CD14-positive monocyte (primary cell): ENCODE results near the gene SERPINB8. TPM values are rescaled to one million over a fixed set of nuclear protein-coding genes. Genes with fewer than 3 reads are reported as not detected.
A peak's percentile ranks its signal among the peaks of the same experiment; 100 is the strongest.

Experiments
- DNase-seq, 3 donors: peaks; one replicate each; pipeline ENCODE4 v3.0.0-alpha.2; 2011 to 2022
- H2AFZ ChIP-seq: 2 replicates; pipeline ENCODE4 v1.6.0; 2012; ENCODE audit warnings: mild to moderate bottlenecking, low read depth, low read length, inconsistent platforms; ENCODE audit not compliant: insufficient read depth, poor library complexity, severe bottlenecking
- H3K27ac ChIP-seq, 2 donors: 1 replicate in 1 of 2; 2 replicates in 1 of 2; pipeline ENCODE4 v1.5.1; 2012 to 2013; ENCODE audit warnings: low read length in 2 of 2, control low read depth in 1 of 2, inconsistent platforms in 1 of 2, low read depth in 1 of 2, mild to moderate bottlenecking in 1 of 2
- H3K27me3 ChIP-seq, 2 donors: one replicate each; pipeline versions ENCODE4 v1.6.0 to v1.6.1; 2011 to 2013; ENCODE audit warnings: low read length in 2 of 2; ENCODE audit not compliant: control insufficient read depth in 2 of 2, insufficient read depth in 2 of 2
- H3K36me3 ChIP-seq, 2 donors: replicated peaks in 1 of 2; 1 replicate in 1 of 2; 2 replicates in 1 of 2; pipeline versions ENCODE4 v1.5.1 to v1.6.1; 2012 to 2013; ENCODE audit warnings: low read length in 2 of 2, control low read depth in 1 of 2, inconsistent platforms in 1 of 2, mild to moderate bottlenecking in 1 of 2; ENCODE audit not compliant: insufficient read depth in 2 of 2, control insufficient read depth in 1 of 2
- H3K4me1 ChIP-seq, 2 donors: 1 replicate in 1 of 2; 2 replicates in 1 of 2; pipeline versions ENCODE4 v1.5.1 to v1.6.1; 2012 to 2013; ENCODE audit warnings: low read length in 2 of 2, control low read depth in 1 of 2, inconsistent platforms in 1 of 2, mild to moderate bottlenecking in 1 of 2, moderate library complexity in 1 of 2; ENCODE audit not compliant: insufficient read depth in 2 of 2, control insufficient read depth in 1 of 2
- H3K4me2 ChIP-seq: replicated peaks from 2 replicates; pipeline ENCODE3; 2012; ENCODE audit warnings: low read length, moderate library complexity, mild to moderate bottlenecking; ENCODE audit not compliant: poor library complexity, severe bottlenecking; ENCODE audit errors: extremely low read depth
- H3K4me3 ChIP-seq, 3 experiments: fragments of 200-600 bp in 1 of 3; sonication (generic) in 1 of 3; replicated peaks in 1 of 3; 1 replicate in 2 of 3; 2 replicates in 1 of 3; pipeline ENCODE4 v1.5.1; 2011 to 2013; ENCODE audit warnings: low read length in 3 of 3, mild to moderate bottlenecking in 3 of 3, control low read depth in 2 of 3, low read depth in 2 of 3, inconsistent platforms in 1 of 3, moderate library complexity in 1 of 3
- H3K79me2 ChIP-seq: 2 replicates; pipeline ENCODE4 v1.6.0; 2012; ENCODE audit warnings: mild to moderate bottlenecking, control low read depth, inconsistent platforms, low read length, moderate library complexity; ENCODE audit not compliant: insufficient read depth
- H3K9ac ChIP-seq: 2 replicates; pipeline ENCODE4 v1.6.0; 2017; ENCODE audit warnings: low read length, mild to moderate bottlenecking; ENCODE audit not compliant: insufficient read depth, poor library complexity, severe bottlenecking
- H3K9me3 ChIP-seq, 2 donors: replicated peaks in 1 of 2; 1 replicate in 1 of 2; 2 replicates in 1 of 2; pipeline versions ENCODE4 v1.5.1 to v1.6.1; 2012 to 2013; ENCODE audit warnings: low read length in 2 of 2, control low read depth in 1 of 2; ENCODE audit not compliant: control insufficient read depth in 1 of 2, insufficient read depth in 1 of 2
- H4K20me1 ChIP-seq: 2 replicates; pipeline ENCODE4 v1.6.0; 2012; ENCODE audit warnings: mild to moderate bottlenecking, low read length, control low read depth, moderate library complexity; ENCODE audit not compliant: insufficient read depth
- H3K27ac Mint-ChIP-seq, 7 donors: one replicate each; pipeline ENCODE4 v1.8.0; 2020; ENCODE audit warnings: mild to moderate bottlenecking in 7 of 7, mixed read lengths in 7 of 7, moderate library complexity in 6 of 7, inconsistent platforms in 2 of 7
- H3K27me3 Mint-ChIP-seq, 3 donors: one replicate each; pipeline ENCODE4 v1.8.0; 2021 to 2022; ENCODE audit warnings: low read depth in 3 of 3, mild to moderate bottlenecking in 3 of 3, mixed read lengths in 3 of 3, moderate library complexity in 3 of 3, inconsistent platforms in 1 of 3
- H3K36me3 Mint-ChIP-seq, 2 donors: one replicate each; pipeline ENCODE4 v1.8.0; 2020; ENCODE audit warnings: mixed read lengths in 2 of 2, inconsistent platforms in 1 of 2, mild to moderate bottlenecking in 1 of 2
- H3K4me1 Mint-ChIP-seq: one replicate; pipeline ENCODE4 v1.8.0; 2020; ENCODE audit warnings: mild to moderate bottlenecking, mixed read lengths
- H3K4me3 Mint-ChIP-seq, 2 donors: one replicate each; pipeline ENCODE4 v1.8.0; 2020; ENCODE audit warnings: mild to moderate bottlenecking in 2 of 2, mixed read lengths in 2 of 2, moderate library complexity in 1 of 2
- H3K9me3 Mint-ChIP-seq, 7 donors: one replicate each; pipeline ENCODE4 v1.8.0; 2020 to 2022; ENCODE audit warnings: mixed read lengths in 7 of 7, mild to moderate bottlenecking in 6 of 7, moderate library complexity in 6 of 7, inconsistent platforms in 2 of 7
- CTCF ChIP-seq: fragments of 200-600 bp; IDR thresholded peaks from one replicate; pipeline ENCODE4 v1.8.0; 2022; ENCODE audit warnings: antibody characterized with exemption, mild to moderate bottlenecking
- WGBS: methylation state at CpG from one replicate; pipeline ENCODE4 v1.1.5; 2013; ENCODE audit warnings: missing lambda C conversion rate; ENCODE audit not compliant: insufficient coverage; 5-methylcytosine and 5-hydroxymethylcytosine counted together
- intact Hi-C, 2 donors: fragments of 100-400 bp; cut with micrococcal nuclease; formaldehyde crosslinking; loops; one replicate each; pipeline versions ENCODE4 v1.15.0 to v1.15.1; 2023
- polyA minus RNA-seq: library from RNA; depleted of rRNA, polyadenylated mRNA; stranded (reverse); fragments of >200 nt; gene quantifications from 2 replicates; pipeline ENCODE4 v1.2.3, GENCODE V29; 2012
- polyA plus RNA-seq, 3 donors: library from polyadenylated mRNA; depleted of rRNA in 1 of 3; unstranded in 2 of 3; stranded (reverse) in 1 of 3; fragments of 300-500 nt in 2 of 3; fragments of >200 nt in 1 of 3; fragmentation: Illumina TruSeq in 2 of 3; gene quantifications; 1 replicate in 2 of 3; 2 replicates in 1 of 3; pipeline ENCODE4 v1.2.3, GENCODE V29; 2012 to 2021
- total RNA-seq, 12 experiments: library from RNA in 1 of 12; stranded (reverse) in 1 of 12; fragments of 120-200 nt in 1 of 12; gene quantifications; one replicate each; pipeline ENCODE4 v1.2.4 and lab custom pipeline; 2013 to 2026; ENCODE audit warnings: mixed read lengths in 6 of 12, inconsistent platforms in 1 of 12

The SERPINB8 gene
- total RNA-seq (2013): 50.3 TPM
- polyA plus RNA-seq (100 to 1,000 TPM in 2 of 3 donors, 10 to 100 TPM in 1; 30.3 to 141 (median 115) TPM), polyA minus RNA-seq (19.1 and 27.6 TPM in 2 replicates), total RNA-seq (lab: John Stamatoyannopoulos, UW) (94.1 to 204 (median 138) reads per million in 11 experiments)

- Histone ChIP-seq H3K9me3 (no peaks in the 10 kb centered on the region), H3K4me1 (peaks cover 64 to 67% of the 10 kb centered on the region in 2 donors), H4K20me1 (peaks cover 4% of the 10 kb centered on the region), H3K4me2 (peak within 1 kb of the TSS; percentile 83), H3K4me3 (peak within 1 kb of the TSS; percentile 55 to 94 (median 81)), H3K9ac (peak within 1 kb of the TSS; percentile 97), H3K27me3 (no peaks in the 10 kb centered on the region), H2AFZ (peak within 1 kb of the TSS; percentile 70), H3K27ac (peak within 1 kb of the TSS; percentile 95 to 98), H3K36me3 (no peaks in the 10 kb centered on the region), H3K79me2 (peaks cover 73% of the 10 kb centered on the region)
- peaks cover 0 to 2% (median 0%) of the 10 kb centered on the region in 3 donors for H3K27me3 Mint-ChIP-seq
- H3K36me3 Mint-ChIP-seq: peaks cover 2 to 4% of the 10 kb centered on the region in 2 donors
- WGBS: 0% methylated on average over 60 of the region's 62 CpGs
- peak within 1 kb of the TSS; percentile 91 to 98 for H3K4me3 Mint-ChIP-seq
- DNase-seq: peak; percentile 92 to 97 (median 96)
- no peak for TF ChIP-seq CTCF
- no peaks in the 10 kb centered on the region for H3K9me3 Mint-ChIP-seq
- H3K27ac Mint-ChIP-seq: peak within 1 kb of the TSS; percentile 95 to 99 (median 98)
- H3K4me1 Mint-ChIP-seq: peaks cover 82% of the 10 kb centered on the region
- intact Hi-C loops: loop anchor here (10.0 kb wide), 3 partner anchors 455 to 1255 kb away; partner anchors contain the start of genes PHLPP1 (in 1 of the 2) and VPS4B (in 1 of the 2)
Observed at GRCh38 chr18:63969942-63970808, at the start of gene SERPINB8. SERPINB8 (plus strand) TSS chr18:63970081; CDS start chr18:63978309, 8,228 bp downstream.

- peak overlapping the region in 1 of 3 experiments; percentile 8 for H3K4me3 ChIP-seq
- H3K79me2 ChIP-seq: peaks cover 74% of the 10 kb centered on the region
- H3K27me3 ChIP-seq: no peaks in the 10 kb centered on the region
- H3K9ac ChIP-seq: no peak overlapping the region
- H3K9me3 Mint-ChIP-seq: peaks cover 0 to 3% (median 0%) of the 10 kb centered on the region in 7 donors
- no peak for TF ChIP-seq CTCF
- H3K4me1 Mint-ChIP-seq: peaks cover 57% of the 10 kb centered on the region
- H3K4me1 ChIP-seq: peaks cover 43 to 60% of the 10 kb centered on the region in 2 donors
- H4K20me1 ChIP-seq: no peaks in the 10 kb centered on the region
- intact Hi-C loops: no loop called here
- WGBS: no CpG with 5 or more reads among the region's 2 CpGs
- H2AFZ ChIP-seq: peak overlapping the region; percentile 22
- peak overlapping the region in 1 of 2 donors; percentile 29 for H3K4me3 Mint-ChIP-seq
- DNase-seq: peak in 2 of 3 donors; percentile 55 to 65
- H3K4me2 ChIP-seq: peak overlapping the region; percentile 20
- H3K27ac Mint-ChIP-seq: peak overlapping the region; percentile 66 to 89 (median 84)
- no peaks in the 10 kb centered on the region for H3K9me3 ChIP-seq
- peaks cover 2 to 3% of the 10 kb centered on the region in 2 donors for H3K36me3 Mint-ChIP-seq
- peaks cover 0 to 15% of the 10 kb centered on the region in 2 donors for H3K36me3 ChIP-seq
- peaks cover 0 to 1% (median 0%) of the 10 kb centered on the region in 3 donors for H3K27me3 Mint-ChIP-seq
- H3K27ac ChIP-seq: peak overlapping the region in 1 of 2 donors; percentile 84
Observed at GRCh38 chr18:63922049-63922448, 47.8 kb upstream of the SERPINB8 start.
